ENCODE measurements around the gene STK17A. TPM values are rescaled to one million over a fixed set of nuclear protein-coding genes. Genes with fewer than 3 reads are reported as not detected.

The STK17A gene
- total RNA-seq, 1 donor from 2014 or later: 16.7 TPM

DNA sequence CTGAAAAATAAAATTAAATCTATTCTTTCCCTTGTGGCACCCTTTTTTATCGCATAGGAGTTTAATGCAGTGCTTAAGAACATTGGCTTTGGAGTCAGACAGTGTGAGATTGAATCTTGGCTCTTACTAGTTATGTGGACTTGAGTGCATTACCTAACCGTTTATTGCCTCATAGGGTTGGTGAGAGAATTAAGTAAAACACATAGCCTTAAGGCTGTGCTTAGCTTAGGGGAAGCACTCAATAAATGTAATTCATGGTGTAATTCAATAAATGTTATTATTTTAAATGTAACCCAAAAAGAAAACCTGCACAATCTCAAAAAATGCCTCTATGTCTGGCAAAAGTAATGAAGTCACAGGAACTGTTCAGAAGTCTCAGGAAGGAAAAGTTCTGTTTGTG is 2.7 kb downstream of the STK17A start:
- Histone ChIP-seq H3K4me1 (peaks cover 43% of the 10 kb centered on the region), H3K4me3 (peak overlapping the region in 1 of 2 donors; percentile 64), H3K27ac (peak overlapping the region; percentile 92), H3K27me3 (no peaks in the 10 kb centered on the region), H3K36me3 (no peaks in the 10 kb centered on the region), H3K9me3 (no peaks in the 10 kb centered on the region)
- DNase-seq (ENCODE audit: extremely low spot score in 2 of 2): no peak
- intact Hi-C loops (cut with DNase I): loop anchor here (10.0 kb wide), 2 partner anchors 59 to 249 kb away; no protein-coding TSS in a partner anchor
- peak in 1 of 2 donors; percentile 49 for TF ChIP-seq POLR2AphosphoS5 (IDR thresholded peaks at IDR 0.05; ENCODE audit: insufficient read depth in 1 of 2, low read depth in 1 of 2)
- TF ChIP-seq, protein P1, sequence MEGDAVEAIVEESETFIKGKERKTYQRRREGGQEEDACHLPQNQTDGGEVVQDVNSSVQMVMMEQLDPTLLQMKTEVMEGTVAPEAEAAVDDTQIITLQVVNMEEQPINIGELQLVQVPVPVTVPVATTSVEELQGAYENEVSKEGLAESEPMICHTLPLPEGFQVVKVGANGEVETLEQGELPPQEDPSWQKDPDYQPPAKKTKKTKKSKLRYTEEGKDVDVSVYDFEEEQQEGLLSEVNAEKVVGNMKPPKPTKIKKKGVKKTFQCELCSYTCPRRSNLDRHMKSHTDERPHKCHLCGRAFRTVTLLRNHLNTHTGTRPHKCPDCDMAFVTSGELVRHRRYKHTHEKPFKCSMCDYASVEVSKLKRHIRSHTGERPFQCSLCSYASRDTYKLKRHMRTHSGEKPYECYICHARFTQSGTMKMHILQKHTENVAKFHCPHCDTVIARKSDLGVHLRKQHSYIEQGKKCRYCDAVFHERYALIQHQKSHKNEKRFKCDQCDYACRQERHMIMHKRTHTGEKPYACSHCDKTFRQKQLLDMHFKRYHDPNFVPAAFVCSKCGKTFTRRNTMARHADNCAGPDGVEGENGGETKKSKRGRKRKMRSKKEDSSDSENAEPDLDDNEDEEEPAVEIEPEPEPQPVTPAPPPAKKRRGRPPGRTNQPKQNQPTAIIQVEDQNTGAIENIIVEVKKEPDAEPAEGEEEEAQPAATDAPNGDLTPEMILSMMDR (IDR thresholded peaks at IDR 0.05): no peak

DNA sequence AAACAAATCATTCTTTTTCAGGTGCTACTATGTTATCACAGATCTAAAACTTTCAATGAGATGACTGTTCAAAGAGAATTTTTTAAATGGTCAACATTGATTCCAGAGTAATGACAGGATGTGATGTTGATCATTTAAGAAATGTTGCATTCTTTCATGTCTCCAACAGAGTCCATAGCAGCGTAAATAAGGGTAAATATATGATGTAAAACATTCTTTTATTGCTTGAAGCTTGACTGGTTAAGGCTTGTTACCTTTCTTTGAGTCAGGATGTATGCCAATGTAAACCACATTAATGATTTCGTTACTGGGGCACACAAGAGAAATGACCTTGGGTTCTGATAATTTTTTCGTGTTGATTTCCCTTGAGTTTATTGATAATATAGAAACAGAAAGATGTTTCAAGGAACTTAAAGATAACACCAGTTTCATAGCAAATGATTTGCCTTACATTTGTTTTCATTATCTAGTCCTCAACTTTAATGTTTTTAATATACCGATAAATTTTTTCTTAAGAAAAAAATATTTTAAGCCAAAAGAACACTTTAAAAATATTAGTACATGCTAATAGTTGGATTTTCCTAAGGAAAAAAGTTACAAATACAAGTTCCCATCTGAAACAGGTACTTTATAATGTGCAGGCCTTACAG is 3.5 kb downstream of the STK17A start:
- TF ChIP-seq POLR2A (IDR thresholded peaks at IDR 0.05) (no peak), POLR2AphosphoS5 (IDR thresholded peaks at IDR 0.05; ENCODE audit: insufficient read depth in 1 of 2, low read depth in 1 of 2) (no peak)
- TF ChIP-seq, protein P1 (IDR thresholded peaks at IDR 0.05): no peak
- no peak for DNase-seq (ENCODE audit: extremely low spot score in 2 of 2)
- intact Hi-C loops (cut with DNase I): loop anchor here (10.0 kb wide), 2 partner anchors 58 to 248 kb away; no protein-coding TSS in a partner anchor
- no peak overlapping the region for H3K27ac ChIP-seq
- no peaks in the 10 kb centered on the region for H3K36me3 ChIP-seq
- H3K4me3 ChIP-seq: no peak overlapping the region
- H3K27me3 ChIP-seq: no peaks in the 10 kb centered on the region
- no peaks in the 10 kb centered on the region for H3K9me3 ChIP-seq
- peaks cover 47% of the 10 kb centered on the region for H3K4me1 ChIP-seq

DNA sequence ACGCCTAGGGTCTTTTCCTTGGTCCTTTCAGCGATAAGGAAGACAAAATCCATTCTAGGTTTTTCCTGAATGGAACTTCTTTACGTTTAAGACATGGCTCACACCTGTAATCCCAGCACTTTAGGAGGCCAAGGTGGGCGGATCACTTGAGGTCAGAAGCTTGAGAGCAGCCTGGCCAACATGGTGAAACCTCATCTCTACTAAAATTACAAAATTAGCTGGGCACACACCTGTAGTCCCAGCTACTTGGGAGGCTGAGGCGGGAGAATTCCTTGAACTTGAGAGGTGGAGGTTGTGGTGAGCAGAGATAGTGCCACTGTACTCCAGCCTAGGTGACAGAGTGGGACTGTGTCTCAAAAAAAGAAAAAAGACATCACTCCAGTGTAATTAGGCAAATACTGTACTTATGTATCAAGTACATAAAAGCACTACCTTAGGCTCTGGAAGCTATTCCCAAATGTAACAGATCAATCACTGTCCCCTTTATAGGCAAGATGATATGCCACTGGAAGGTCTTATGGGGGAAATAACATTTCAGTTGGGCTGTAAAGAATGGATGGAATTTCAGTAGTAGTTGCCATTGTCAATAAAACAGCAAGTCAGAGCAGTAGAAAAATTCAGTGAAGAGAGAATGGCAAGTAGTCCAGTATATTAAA is 5.7 kb downstream of the STK17A start:
- TF ChIP-seq, protein P1 (IDR thresholded peaks at IDR 0.05): no peak
- TF ChIP-seq POLR2AphosphoS5 (IDR thresholded peaks at IDR 0.05; ENCODE audit: insufficient read depth in 1 of 2, low read depth in 1 of 2) (no peak), POLR2A (IDR thresholded peaks at IDR 0.05) (no peak)
- peaks cover 55% of the 10 kb centered on the region for H3K4me1 ChIP-seq
- DNase-seq (ENCODE audit: extremely low spot score in 2 of 2): no peak
- H3K27ac ChIP-seq: no peak overlapping the region
- no peak overlapping the region for H3K4me3 ChIP-seq
- no peaks in the 10 kb centered on the region for H3K27me3 ChIP-seq
- H3K9me3 ChIP-seq: no peaks in the 10 kb centered on the region
- intact Hi-C loops (cut with DNase I): loop anchor here (10.0 kb wide), 2 partner anchors 56 to 246 kb away; no protein-coding TSS in a partner anchor
- no peaks in the 10 kb centered on the region for H3K36me3 ChIP-seq

DNA sequence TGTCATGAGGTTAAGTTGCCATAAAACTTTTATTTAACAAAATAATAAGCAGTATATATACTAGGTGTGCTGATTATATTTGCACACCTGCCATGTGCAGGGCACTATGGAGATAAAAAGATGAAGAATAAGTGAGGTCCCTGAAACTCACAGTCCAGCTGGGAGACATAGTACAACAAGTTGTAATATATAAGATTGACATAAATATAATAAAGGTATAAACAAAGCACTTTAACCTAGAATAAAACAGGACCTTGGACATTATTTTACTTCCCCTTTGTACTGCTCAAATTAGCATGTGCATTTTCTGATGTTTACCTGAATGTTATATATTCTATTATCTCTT is 6.2 kb downstream of the STK17A start:
- Histone ChIP-seq H3K9me3 (no peaks in the 10 kb centered on the region), H3K4me3 (no peak overlapping the region), H3K27ac (no peak overlapping the region), H3K27me3 (no peaks in the 10 kb centered on the region), H3K4me1 (peaks cover 52% of the 10 kb centered on the region), H3K36me3 (no peaks in the 10 kb centered on the region)
- no peak for DNase-seq (ENCODE audit: extremely low spot score in 2 of 2)
- TF ChIP-seq POLR2A (IDR thresholded peaks at IDR 0.05): no peak
- no peak for TF ChIP-seq POLR2AphosphoS5 (IDR thresholded peaks at IDR 0.05; ENCODE audit: insufficient read depth in 1 of 2, low read depth in 1 of 2)
- TF ChIP-seq, protein P1 (IDR thresholded peaks at IDR 0.05): no peak
- intact Hi-C loops (cut with DNase I): loop anchor here (10.0 kb wide), 2 partner anchors 56 to 246 kb away; no protein-coding TSS in a partner anchor

DNA sequence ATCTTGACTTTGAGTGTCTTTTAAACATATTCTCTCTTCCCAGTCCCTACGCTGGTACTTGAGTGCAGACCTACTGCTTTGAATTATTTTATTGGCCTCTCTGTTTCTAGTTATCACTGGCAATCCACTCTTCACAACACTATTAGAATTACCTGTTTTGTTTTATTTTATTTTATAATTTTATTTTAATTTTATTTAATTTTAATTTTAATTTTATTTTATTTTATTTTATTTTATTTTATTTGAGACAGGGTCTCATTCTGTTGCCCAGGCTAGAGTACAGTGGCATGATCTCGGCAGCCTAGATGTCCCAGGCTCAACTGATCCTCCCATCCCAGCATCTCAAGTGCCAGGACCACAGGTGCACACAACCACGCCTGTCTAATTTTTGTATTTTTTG is 6.8 kb downstream of the STK17A start:
- H3K27me3 ChIP-seq: no peaks in the 10 kb centered on the region
- H3K4me1 ChIP-seq: peaks cover 46% of the 10 kb centered on the region
- no peak for DNase-seq (ENCODE audit: extremely low spot score in 2 of 2)
- no peaks in the 10 kb centered on the region for H3K36me3 ChIP-seq
- TF ChIP-seq, protein P1 (IDR thresholded peaks at IDR 0.05): no peak
- TF ChIP-seq POLR2AphosphoS5 (IDR thresholded peaks at IDR 0.05; ENCODE audit: insufficient read depth in 1 of 2, low read depth in 1 of 2) (no peak), POLR2A (IDR thresholded peaks at IDR 0.05) (no peak)
- H3K4me3 ChIP-seq: no peak overlapping the region
- intact Hi-C loops (cut with DNase I): loop anchor here (10.0 kb wide), 2 partner anchors 55 to 245 kb away; no protein-coding TSS in a partner anchor
- H3K9me3 ChIP-seq: no peaks in the 10 kb centered on the region
- H3K27ac ChIP-seq: no peak overlapping the region
